ENCODE results near the gene BST1. TPM values are rescaled to one million over a fixed set of nuclear protein-coding genes. Genes with fewer than 3 reads are reported as not detected.

BST1 gene
- total RNA-seq, 1 experiment from 2014 or later = not detected

DNA sequence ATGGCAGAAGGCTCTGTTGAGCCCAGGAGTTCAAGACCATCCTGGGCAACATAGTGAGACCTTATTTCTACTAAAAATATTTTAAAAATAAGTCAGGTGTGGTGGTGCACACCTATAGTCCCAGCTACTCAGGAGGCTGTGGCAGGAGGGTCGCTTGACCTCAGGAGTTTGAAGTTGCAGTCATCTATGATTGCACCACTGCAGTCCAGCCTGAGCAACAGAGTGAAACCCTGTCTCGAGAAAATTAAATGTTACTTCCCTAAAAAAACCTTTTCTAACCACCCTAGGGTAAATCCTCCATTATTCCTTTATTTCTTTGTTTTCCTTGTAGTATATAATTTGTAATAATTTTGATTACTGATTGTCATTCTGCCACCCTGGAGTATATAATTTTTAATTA lies 13.3 kb upstream of the BST1 start:
- no peaks in the 10 kb centered on the region for H3K27me3 Mint-ChIP-seq (ENCODE audit: low read depth)
- Histone ChIP-seq H4K91ac (ENCODE audit: insufficient read length, low read depth, low read length) (no peak overlapping the region), H3K79me1 (ENCODE audit: insufficient read depth, low read depth, low read length, poor library complexity, severe bottlenecking) (no peaks in the 10 kb centered on the region), H2AK5ac (ENCODE audit: insufficient read length, low read length) (no peak overlapping the region), H4K5ac (ENCODE audit: insufficient read length, low read depth, low read length) (no peak overlapping the region), H3K9me3 (ENCODE audit: control insufficient read depth, low read depth, low read length) (no peaks in the 10 kb centered on the region), H3K56ac (ENCODE audit: insufficient read length, low read depth, low read length) (no peak overlapping the region), H3K4ac (ENCODE audit: low read depth, low read length) (no peak overlapping the region), H3K9ac (ENCODE audit: extremely low read depth, insufficient read length, low read length) (no peak overlapping the region), H3K27me3 (ENCODE audit: insufficient read depth, low read length) (no peaks in the 10 kb centered on the region), H3K23ac (ENCODE audit: insufficient read length, low read depth, low read length) (no peak overlapping the region), H3T11ph (ENCODE audit: low read length) (no peak overlapping the region), H2BK15ac (ENCODE audit: low read depth, low read length) (no peak overlapping the region), H2BK12ac (ENCODE audit: insufficient read length, low read depth, low read length) (no peak overlapping the region), H2BK120ac (ENCODE audit: low read depth, low read length, poor library complexity, severe bottlenecking) (no peak overlapping the region), H4K20me1 (ENCODE audit: control insufficient read depth, insufficient read depth, insufficient read length) (no peaks in the 10 kb centered on the region), H2AFZ (ENCODE audit: low read length) (no peak overlapping the region), H3K23me2 (ENCODE audit: insufficient read length, low read depth, low read length, poor library complexity, severe bottlenecking) (no peaks in the 10 kb centered on the region), H3K14ac (ENCODE audit: insufficient read depth, low read length) (no peak overlapping the region), H3K79me2 (ENCODE audit: insufficient read depth, low read length) (no peaks in the 10 kb centered on the region), H2BK20ac (ENCODE audit: low read depth, low read length, poor library complexity, severe bottlenecking) (no peak overlapping the region), H3K4me1 (ENCODE audit: insufficient read depth, low read length) (peaks cover 10% of the 10 kb centered on the region), H3K4me2 (ENCODE audit: insufficient read depth, insufficient read length, low read length) (no peak overlapping the region), H3K18ac (ENCODE audit: insufficient read length, low read depth, low read length) (no peak overlapping the region), H2BK5ac (ENCODE audit: insufficient read length, low read length) (no peak overlapping the region), H4K8ac (replicated peaks; ENCODE audit: insufficient read length, low read depth, low read length) (no peak overlapping the region), H3K27ac (ENCODE audit: insufficient read length, low read depth, low read length) (no peak overlapping the region)
- H3K4me1 Mint-ChIP-seq = peaks cover 37 to 46% of the 10 kb centered on the region in 2 experiments
- no peak overlapping the region for H3K4me3 Mint-ChIP-seq
- DNase-seq = no peak
- TF ChIP-seq, protein P1, sequence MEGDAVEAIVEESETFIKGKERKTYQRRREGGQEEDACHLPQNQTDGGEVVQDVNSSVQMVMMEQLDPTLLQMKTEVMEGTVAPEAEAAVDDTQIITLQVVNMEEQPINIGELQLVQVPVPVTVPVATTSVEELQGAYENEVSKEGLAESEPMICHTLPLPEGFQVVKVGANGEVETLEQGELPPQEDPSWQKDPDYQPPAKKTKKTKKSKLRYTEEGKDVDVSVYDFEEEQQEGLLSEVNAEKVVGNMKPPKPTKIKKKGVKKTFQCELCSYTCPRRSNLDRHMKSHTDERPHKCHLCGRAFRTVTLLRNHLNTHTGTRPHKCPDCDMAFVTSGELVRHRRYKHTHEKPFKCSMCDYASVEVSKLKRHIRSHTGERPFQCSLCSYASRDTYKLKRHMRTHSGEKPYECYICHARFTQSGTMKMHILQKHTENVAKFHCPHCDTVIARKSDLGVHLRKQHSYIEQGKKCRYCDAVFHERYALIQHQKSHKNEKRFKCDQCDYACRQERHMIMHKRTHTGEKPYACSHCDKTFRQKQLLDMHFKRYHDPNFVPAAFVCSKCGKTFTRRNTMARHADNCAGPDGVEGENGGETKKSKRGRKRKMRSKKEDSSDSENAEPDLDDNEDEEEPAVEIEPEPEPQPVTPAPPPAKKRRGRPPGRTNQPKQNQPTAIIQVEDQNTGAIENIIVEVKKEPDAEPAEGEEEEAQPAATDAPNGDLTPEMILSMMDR (conservative IDR thresholded peaks at IDR 0.05) = no peak
- peak overlapping the region in 2 of 3 experiments; percentile 35 to 72; a peak in 2 of 7 replicates for H3K27ac Mint-ChIP-seq
- WGBS (ENCODE audit: extremely low coverage, insufficient read length, low lambda C conversion rate) = no CpG with 5 or more reads among the region's 2 CpGs
- peaks cover 5 to 7% of the 10 kb centered on the region in 2 experiments; a peak in 2 of 5 replicates for H3K9me3 Mint-ChIP-seq
- H3K36me3 Mint-ChIP-seq (ENCODE audit: insufficient read depth in 1 of 3, low read depth in 3 of 3) = peaks cover 18 to 42% (median 28%) of the 10 kb centered on the region in 3 experiments
